GM18526 (cell line): ENCODE data around the gene BEX2.

Source experiments
- POLR2A ChIP-seq: IDR thresholded peaks from 3 replicates; pipeline ENCODE4 v1.6.1; 2011; ENCODE audit not compliant: insufficient read length; ENCODE audit errors: extremely low read depth

Gene BEX2

DNA sequence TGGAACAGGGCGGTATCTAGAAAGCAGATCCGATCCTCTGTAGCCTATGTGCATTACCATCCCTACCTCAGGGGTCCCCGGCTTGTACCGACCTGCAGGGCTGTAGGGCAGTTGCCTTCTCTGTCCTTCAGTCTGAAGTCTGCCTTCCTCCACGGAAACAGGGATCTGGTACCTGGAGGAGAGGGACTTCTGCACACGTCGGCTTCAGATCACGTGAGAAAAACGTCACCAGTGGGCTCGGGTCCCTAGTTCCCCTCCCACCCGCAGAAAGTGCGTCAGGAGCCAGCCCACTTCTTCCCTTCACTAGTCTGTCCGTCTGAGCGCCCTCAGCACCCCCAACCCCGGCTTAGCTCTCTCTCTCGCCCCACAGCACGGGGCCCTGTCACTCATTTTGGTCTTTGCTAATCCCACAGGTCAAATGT is 34.2 kb downstream of the BEX2 start, which contains the start of gene TCEAL5:
Gene TCEAL5 (minus strand): TSS at position 170 of the 422 bp plus-strand sequence. CDS start 2,187 bp downstream, outside the sequence.
- no peak for TF ChIP-seq POLR2A

DNA sequence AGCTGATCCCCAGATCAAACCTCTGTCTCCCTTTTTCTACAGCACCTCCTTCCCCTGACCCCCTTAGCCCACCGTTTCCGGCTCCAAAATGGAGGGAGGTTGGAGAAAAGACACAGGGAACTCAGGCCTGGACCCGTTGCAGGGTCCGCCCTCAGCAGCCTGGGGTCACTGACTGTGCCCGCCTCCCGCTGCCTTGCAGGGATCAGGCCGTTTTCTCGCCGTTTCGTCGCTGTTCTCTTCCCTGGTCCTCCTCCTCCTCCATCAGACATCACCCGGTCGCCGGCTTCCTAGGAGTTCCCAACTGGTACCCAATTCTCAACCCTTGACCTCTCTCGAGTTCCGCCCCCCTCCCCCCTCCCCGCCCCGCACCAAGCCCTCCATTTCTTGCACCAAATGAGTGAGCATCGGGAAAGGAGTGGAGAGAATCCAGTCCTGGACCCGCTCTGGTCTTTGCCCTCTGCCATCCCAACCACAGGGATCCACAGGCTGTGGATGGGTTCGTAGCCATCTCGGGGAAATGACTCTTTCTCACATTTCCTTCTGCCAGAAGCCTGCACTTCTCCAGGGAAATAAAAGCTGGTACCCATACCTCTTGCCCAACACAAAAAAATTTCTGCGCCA is 34.7 kb downstream of the BEX2 start:
- TF ChIP-seq POLR2A, result no peak

DNA sequence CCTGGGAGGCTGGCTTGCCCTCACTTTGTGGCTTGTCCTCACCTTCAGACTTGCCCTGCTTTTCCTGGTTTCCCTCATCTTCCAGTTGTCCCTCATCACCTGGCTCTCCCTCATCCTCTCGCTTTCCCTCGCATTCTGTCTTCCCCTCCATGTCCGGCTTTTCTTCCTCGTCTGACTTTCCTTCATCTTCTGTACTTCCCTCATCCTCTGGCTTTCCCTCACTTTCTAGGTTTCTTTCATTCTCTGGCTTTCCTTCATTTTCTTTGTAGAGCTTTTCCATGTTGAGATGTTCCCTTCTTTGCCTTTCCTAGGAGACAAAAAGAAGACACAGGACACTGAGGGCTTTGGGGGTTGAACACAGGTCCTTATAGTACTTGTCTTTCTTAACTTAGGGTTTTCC is 36.5 kb downstream of the BEX2 start:
- no peak for TF ChIP-seq POLR2A
